Urothelium cell line (cell line): ENCODE measurements around the gene TM7SF3.
"Not testable (repeated sequence)": the region's sequence is repeated elsewhere in the genome, so short reads cannot be mapped to it uniquely, and the experiment has no call there.

Experiments used
- DNase-seq: peaks from one replicate; pipeline ENCODE4 v3.0.0; 2011; ENCODE audit warnings: low spot score, mixed read lengths
- FAIRE-seq: peaks from 2 replicates; lab custom pipeline; 2011; peaks lifted over from hg19 to GRCh38; lab: Jason Lieb, UNC

Gene TM7SF3

DNA sequence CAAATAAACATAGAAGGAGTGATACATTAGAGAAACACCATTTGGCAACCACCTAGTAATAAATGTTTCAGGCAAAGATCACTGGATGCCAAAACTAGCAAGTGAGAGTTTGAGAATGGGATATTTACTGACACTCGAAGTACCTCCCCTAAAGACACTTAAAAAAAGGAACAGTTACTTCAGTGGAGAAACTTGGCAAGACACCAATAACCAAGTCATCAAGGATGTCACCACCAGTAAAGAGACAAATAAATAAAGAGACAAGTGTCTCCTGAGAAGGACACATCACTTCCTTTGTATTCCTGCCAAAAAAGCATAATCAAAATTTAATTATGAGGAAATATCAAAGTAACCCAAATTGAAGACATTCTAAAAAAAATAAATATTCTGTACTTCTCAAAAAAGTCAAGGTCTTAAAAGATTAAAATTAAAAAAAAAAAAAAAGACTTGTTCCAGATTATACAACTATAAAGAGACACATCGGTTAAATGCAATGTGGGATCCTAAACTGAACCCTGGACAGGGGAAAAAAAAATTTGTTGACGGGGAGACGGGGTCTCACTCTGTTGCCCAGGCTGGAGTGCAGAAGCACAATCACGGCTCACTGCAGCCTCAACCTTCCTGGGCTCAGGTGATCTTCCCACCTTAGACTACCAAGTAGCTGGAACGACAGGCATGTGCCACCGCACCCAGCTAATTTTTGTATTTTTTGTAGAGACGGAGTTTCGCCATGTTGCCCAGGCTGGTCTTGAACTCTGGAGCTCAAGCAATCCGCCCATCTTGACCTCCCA is 26.4 kb downstream of the TM7SF3 start:
- FAIRE-seq, result no peak
- DNase-seq, result no peak

GRCh38 chr12:26982866-26983265 is 31.3 kb downstream of the TM7SF3 start:
- DNase-seq (no peak), FAIRE-seq (no peak)

DNA sequence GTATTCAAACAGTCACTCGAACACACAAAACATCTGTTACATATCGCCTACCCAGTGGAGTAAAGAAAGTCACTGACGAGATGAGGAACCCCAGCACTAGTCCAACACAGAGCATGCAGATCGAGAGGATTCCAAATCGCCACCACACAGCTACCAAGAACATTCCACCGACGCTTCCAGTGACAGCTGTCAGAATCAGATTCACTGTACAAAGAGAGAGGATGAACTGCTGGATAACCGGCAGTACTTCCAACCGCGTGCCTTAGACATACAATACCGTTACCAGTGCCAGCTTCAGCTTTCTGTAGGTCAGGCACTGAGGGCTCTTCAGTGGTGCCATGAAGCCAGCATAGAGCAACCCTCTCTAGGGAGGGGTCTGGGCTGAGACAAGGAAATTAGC is 34.5 kb downstream of the TM7SF3 start:
- FAIRE-seq (no peak), DNase-seq (no peak)

DNA sequence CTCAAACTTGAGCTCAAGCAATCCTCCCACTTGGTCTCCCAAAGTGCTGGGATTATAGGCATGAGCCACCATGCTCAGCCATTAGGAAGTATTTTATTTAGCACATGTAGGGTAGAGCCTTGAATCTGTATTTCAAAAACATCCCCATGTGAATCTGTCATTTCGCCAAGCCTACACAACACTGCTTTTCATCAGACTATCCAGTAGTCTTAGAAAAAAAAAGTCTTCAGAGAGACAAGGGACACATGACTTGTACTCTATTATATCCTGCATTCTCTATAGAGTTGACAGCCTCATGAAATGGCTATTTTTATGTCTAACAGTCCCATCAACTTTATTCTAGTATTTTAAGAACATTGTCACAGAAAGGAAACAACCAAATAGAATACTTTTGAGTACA is 35.4 kb downstream of the TM7SF3 start:
- no peak for FAIRE-seq

DNA sequence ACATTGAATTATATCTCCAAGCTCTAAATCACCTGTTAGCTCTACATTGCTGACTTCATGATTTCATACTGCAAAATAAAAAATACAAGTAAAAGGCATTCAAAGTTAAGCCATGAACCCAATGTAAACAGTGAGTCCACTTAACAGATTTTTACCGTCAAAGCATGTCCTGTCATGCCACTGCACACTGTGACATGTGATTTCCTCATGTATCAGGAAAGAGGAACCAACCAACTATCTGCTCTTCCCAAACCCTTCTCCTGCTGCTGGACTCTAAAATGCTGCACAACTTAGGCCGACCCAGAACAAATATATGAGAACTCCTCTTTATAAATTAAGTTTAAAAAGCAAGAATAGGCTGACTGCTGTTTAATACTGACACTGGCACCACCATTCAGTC is 37.5 kb downstream of the TM7SF3 start:
- no peak for FAIRE-seq
- DNase-seq, result no peak

More for the DNA sequence above, 35.4 kb downstream of the TM7SF3 start:
- DNase-seq, result no peak

DNA sequence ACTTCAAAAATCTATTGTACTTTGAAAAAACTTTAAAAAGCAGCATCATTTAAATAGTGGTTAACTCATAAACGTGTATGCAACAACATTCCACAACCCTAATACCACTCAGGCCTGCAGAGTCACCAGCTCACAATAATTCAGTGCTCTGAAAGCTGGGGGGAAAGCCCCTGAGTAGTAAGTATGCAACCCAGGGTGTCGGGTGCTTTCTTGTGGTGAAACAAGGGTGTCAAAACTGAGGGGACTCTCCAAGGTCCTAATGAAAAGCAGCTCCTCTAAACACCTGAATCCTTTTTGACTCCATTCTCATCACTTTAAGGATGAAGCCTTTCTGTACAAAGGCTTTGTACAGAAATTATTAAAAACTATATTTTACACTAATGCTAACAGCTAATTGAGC is 42.2 kb downstream of the TM7SF3 start:
- DNase-seq (no peak), FAIRE-seq (no peak)

DNA sequence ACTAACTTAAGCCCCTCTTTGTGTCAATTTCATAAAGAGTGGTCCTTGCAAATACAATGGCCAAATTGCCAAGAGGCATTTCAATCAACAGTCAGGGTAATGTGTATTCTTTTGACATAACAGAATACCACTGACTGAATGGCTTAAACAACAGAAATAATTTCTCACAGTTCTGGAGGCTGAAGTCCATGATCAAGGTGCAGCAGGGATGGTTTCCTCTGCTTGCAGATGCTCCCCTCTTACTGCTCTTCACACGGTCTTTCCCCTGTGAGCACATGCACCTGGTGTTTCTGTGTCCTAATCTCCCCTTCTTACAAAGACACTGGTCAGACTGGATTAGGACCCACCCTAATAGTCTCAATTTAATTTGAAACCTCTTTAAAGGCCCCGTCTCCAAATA is 44.0 kb downstream of the TM7SF3 start:
- DNase-seq (no peak), FAIRE-seq (no peak)

DNA sequence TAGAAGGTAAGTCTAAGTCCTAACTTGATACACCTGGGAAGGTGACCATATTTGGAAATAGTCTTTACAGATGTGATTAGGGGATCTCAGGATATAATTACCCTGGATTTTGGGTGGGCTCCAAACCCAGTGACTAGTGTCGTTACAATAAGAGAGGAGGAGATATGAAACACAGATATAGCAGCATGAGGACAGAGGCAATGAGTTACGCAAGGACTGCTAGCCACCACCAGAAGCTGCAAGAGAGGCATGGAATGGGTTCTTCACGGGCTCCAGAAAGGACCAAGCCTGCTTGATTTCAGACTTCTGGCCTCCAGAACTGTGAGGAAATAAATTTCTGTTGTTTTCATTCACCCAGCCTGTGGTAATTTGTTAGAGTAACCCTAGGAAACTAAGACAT is 47.3 kb downstream of the TM7SF3 start:
- FAIRE-seq (no peak), DNase-seq (no peak)

DNA sequence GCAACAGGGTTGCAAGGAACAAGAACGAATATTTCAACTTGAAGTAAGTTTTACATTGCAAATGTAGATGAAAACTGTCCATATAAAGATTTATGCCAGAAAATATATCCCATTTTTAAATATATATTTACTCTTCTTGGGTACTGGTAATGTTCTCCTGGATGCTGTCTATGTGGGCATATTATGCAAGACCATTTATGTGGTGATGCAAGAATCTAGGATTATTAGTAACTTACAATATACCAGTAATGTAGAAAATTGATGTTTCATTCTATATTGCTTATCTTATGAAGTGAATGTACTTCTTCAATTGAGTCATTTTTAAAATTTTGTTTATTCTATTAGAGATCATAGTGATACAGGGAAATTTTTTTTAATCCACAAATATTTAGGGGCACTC is 50.8 kb downstream of the TM7SF3 start:
- no peak for DNase-seq
- no peak for FAIRE-seq

GRCh38 chr12:26961803-26962202 is 52.4 kb downstream of the TM7SF3 start:
- DNase-seq (no peak), FAIRE-seq (no peak)

GRCh38 chr12:26961391-26961790 is 52.8 kb downstream of the TM7SF3 start:
- not testable (repeated sequence) for FAIRE-seq, DNase-seq

DNA sequence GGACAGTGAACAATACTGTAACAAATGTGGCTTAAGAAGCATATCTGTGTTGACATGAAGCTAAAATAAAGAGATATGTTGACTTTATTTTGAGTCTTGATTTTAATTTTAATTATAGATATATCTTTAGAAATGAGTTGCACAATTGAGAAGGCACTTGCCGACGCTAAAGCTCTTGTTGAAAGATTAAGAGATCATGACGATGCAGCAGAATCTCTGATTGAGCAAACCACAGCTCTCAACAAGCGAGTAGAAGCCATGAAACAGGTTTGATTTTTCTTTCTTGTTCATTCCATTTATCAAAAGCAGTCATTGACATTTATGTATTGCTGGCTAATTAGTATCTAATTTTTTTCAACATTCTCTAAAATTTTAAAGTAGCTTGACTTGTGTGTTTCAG is 60.2 kb downstream of the TM7SF3 start:
- DNase-seq, result no peak
- FAIRE-seq, result no peak

GRCh38 chr12:26953447-26953846 is 60.7 kb downstream of the TM7SF3 start:
- FAIRE-seq, result no peak

DNA sequence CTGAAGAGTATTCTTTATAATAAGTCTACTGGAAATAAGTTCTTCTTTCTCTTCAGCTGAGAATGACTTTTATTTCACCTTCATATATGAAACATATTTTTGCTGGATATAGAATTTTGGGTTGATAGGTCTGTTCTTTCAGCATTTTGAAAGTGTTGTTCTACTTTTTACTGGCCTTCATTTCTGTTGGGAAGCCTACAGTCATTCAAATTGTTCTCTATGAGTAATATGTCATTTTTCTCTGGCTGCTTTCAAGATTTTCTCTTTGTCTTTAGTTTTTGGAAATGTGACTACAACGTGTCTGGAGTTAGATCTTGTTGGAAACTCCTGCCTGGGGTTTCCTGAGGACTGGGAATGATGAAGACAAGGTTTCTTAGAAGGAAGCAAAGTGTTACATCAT is 65.9 kb downstream of the TM7SF3 start:
- DNase-seq (no peak), FAIRE-seq (no peak)

More at GRCh38 chr12:26953447-26953846, 60.7 kb downstream of the TM7SF3 start:
- DNase-seq, result no peak

DNA sequence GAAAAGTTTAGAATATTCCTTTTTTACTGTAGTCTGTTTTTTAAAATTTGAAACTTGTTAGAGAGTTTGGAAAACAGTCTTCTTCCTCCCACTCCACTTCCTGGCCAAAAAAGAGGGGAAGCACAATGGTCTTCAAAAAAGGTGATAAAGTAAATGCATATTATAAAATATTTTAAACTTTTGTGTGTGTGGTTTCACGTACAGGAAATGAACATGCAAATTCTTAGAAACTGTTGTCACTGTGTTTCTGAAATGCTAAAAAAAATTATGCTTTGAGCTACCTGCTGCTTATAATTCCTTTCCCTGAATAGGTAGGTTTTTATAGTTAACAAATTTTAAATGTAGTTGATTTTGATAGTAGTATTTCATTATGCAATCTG is 73.0 kb downstream of the TM7SF3 start:
- DNase-seq, result no peak
- FAIRE-seq, result no peak

DNA sequence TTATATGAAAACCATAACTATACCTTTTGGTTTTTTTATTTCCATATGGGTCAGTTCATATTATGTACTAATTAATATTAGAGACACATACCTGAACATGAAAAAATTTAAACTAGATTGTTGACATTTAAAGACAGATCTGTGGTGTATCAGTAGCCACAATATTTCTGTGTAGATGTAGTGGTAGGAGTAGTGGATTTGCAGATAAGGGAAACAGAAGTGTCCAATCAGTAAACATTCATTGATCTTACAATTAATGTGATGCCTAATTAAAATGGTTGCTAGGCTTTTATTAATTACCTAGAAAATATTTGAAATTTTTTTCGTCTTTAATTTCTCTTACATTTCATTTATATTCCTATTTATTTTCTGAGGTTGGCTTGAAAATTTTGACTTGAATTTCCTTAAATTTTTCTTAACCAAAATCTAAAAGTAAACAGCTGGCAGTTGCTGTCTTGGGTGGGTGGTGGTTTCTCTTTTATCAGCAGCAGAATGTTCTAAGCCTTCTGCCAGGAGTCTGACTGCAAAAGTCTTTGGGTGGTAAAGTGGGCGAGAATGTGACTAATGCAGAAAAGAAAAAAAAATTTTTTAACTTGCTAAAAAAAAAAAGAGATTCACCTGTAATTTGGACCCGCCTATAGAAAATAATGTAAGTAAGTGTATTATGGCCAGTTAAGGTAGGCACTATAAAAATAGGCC is 73.5 kb downstream of the TM7SF3 start:
- FAIRE-seq (no peak), DNase-seq (no peak)

GRCh38 chr12:26939953-26940352 is 74.2 kb downstream of the TM7SF3 start:
- no peak for FAIRE-seq

GRCh38 chr12:26939192-26939832 is 74.9 kb downstream of the TM7SF3 start:
- no peak for FAIRE-seq
- DNase-seq, result no peak

More at GRCh38 chr12:26939953-26940352, 74.2 kb downstream of the TM7SF3 start:
- no peak for DNase-seq

DNA sequence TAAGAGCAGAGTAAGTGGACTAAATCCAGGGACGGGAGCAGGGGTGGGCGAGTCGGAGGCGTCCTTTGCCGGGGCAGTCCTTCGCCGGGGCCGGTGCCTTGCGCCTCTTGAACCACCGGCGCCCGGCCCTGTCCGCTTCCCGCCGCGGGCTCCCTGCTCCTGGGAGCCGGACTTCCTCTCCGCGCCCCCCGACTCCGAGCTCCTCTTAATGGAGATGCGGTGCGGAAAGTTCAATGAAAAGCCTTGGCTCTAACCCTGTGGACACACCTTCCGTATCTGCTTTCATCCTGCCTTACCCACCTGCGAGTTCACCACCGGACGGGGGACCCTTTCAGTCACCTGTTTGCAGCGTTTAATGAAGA is 75.5 kb downstream of the TM7SF3 start:
- FAIRE-seq (no peak), DNase-seq (peak; percentile 30)

DNA sequence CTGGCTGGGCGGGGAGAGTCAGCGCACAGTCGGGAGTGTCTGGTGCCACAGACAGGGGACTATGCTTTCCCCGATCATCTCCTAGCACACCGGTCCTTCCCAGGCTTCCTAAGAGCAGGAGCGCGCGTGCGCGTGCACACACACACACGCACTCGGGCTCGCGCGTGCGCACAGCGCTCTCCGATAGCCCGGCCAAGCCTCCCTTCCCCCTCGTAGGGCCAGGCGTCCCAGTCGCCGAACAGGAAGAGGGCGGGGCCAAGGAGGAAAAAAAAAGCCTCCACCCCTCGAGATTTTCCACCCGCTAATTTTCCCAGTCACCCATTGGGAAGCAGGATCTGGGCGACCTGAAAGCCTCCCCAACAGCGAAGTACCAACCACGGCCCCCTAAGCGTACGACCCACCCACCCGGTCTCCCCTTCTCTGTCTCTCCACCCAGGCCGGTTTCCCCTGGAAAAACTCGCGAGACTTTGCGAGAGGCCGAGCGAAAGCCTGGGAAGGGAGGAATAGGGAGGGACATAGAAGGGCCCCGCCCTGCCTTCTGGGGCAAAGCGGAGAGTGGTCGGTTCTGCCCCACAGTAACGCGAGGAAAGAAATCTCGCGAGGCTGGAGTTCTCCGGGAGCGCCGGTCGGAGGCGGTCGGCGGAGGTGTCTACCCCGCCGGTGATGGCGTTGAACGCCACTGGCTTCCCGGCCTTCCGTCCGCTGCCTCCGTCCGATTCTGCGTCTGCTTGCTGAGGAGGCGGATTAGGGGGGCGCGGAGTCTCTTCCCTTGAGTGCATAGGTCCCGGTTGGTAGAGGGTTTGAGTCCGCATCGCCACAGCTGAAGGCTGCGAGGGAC is 76.1 kb downstream of the TM7SF3 start, which contains the start of the genes FGFR1OP2 and INTS13:
TSS of gene FGFR1OP2 (plus strand) at position 608 of the 838 bp plus-strand sequence. CDS start 15,689 bp downstream, outside the sequence.
TSS of gene INTS13 (minus strand) at position 119 of the 838 bp plus-strand sequence. CDS start 1,178 bp downstream, outside the sequence.
- FAIRE-seq (peak; percentile 94), DNase-seq (peak; percentile 98)

DNA sequence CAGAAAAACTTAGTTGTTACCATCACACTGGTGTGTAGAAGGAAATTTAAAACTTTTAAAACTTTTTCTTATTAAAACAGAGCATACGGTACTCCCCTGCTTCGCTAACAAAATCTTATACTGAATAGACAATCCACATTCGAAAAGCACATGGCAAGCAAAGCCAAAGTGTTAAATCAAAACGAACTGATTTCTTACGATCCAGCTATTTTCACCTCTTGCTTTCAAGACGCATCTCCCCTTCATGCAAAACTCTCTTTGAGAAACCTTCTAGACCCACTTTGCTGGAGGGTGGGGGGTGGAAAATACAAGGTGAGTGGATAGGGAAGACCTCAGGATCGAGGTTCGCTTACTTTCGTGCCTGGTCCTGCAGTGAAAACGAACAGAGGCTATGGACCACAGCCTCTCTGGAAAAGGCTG is 76.7 kb downstream of the TM7SF3 start:
- FAIRE-seq, result no peak
- DNase-seq, result no peak
